Measurements from ENCODE around the gene TTC9C.

- no peak for TF ChIP-seq CTCF (IDR thresholded peaks at IDR 0.05; ENCODE audit: low read depth, low read length, poor library complexity, severe bottlenecking)
- TF ChIP-seq EZH2phosphoT487 (IDR thresholded peaks at IDR 0.05; ENCODE audit: borderline replicate concordance, low read length), result no peak
These were observed 43.1 kb downstream of the TTC9C start, which contains the start of gene TAF6L for GRCh38 chr11:62771144-62772021.
